Lower lobe of right lung (tissue), 2 donors: ENCODE measurements around the gene CD101. TPM values are rescaled to one million over a fixed set of nuclear protein-coding genes. Genes with fewer than 3 reads are reported as not detected.

Experiments used
- ATAC-seq, 2 donors: fragments of 200-7000 bp; cut with Tn5 transposase; one replicate each; pipeline ENCODE4 v1.9.1; 2020 to 2022; ENCODE audit warnings: mild to moderate bottlenecking in 2 of 2, moderate library complexity in 2 of 2
- DNase-seq: peaks from one replicate; pipeline ENCODE4 v3.0.0-alpha.2; 2020
- H3K27ac ChIP-seq: fragments of 200-600 bp; one replicate; pipeline ENCODE4 v1.8.0; 2022
- H3K27me3 ChIP-seq: fragments of 200-600 bp; one replicate; pipeline ENCODE4 v1.8.0; 2022; ENCODE audit warnings: low read depth
- H3K36me3 ChIP-seq: fragments of 200-600 bp; one replicate; pipeline ENCODE4 v1.8.0; 2022; ENCODE audit warnings: mild to moderate bottlenecking
- H3K4me1 ChIP-seq: fragments of 200-600 bp; one replicate; pipeline ENCODE4 v1.8.0; 2022
- H3K4me3 ChIP-seq: fragments of 200-600 bp; one replicate; pipeline ENCODE4 v1.8.0; 2022; ENCODE audit warnings: mild to moderate bottlenecking
- H3K9me3 ChIP-seq: fragments of 200-600 bp; one replicate; pipeline ENCODE4 v1.8.0; 2022
- intact Hi-C: fragments of 100-400 bp; cut with DNase I; formaldehyde crosslinking; loops from one replicate; pipeline ENCODE4 v1.11.0; 2022
- total RNA-seq: library from RNA; stranded (reverse); fragmentation: NEBNext Ultra II Directional; extraction: Animal tissue kit (Norgen Biotek cat#: 25700); gene quantifications from one replicate; pipeline ENCODE4 v1.2.1, GENCODE V29; 2021
- TF ChIP-seq, protein P1 (sequence below): fragments of 200-600 bp; IDR thresholded peaks from one replicate; pipeline ENCODE4 v1.8.0; 2022; ENCODE audit warnings: antibody characterized with exemption, mild to moderate bottlenecking
- donor health status: DM: no; HTN: yes; CAD: no; lungs with severe emphysema.

The CD101 gene
- total RNA-seq, 1 donor from 2014 or later, result 105 TPM

DNA sequence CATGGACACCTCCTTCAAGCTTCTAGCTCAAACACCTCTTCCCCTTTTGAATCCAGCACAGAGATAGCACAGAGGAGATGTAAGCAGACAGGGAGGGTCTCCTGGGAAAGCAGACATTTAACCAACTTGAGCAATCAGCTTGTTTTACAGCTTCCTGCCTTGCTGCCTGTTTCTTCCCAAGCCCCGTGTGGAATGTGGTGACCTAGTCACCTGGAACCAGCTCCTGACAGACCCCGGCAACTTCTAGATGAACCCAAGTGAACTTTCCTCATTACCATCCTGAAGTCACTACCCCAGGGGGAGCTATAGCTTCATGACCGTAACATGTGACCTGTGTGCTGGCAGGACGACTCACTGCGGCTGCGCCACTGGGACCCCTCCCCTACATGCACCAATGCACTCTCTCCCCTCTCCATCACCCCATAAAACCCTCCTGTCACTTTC lies 34.5 kb downstream of the CD101 start:
- ATAC-seq (no peak), DNase-seq (no peak)
- Histone ChIP-seq H3K4me1 (no peaks in the 10 kb centered on the region), H3K4me3 (no peak overlapping the region), H3K9me3 (no peaks in the 10 kb centered on the region), H3K36me3 (no peaks in the 10 kb centered on the region), H3K27me3 (no peaks in the 10 kb centered on the region), H3K27ac (no peak overlapping the region)
- intact Hi-C loops, result no loop called here
- TF ChIP-seq, protein P1, sequence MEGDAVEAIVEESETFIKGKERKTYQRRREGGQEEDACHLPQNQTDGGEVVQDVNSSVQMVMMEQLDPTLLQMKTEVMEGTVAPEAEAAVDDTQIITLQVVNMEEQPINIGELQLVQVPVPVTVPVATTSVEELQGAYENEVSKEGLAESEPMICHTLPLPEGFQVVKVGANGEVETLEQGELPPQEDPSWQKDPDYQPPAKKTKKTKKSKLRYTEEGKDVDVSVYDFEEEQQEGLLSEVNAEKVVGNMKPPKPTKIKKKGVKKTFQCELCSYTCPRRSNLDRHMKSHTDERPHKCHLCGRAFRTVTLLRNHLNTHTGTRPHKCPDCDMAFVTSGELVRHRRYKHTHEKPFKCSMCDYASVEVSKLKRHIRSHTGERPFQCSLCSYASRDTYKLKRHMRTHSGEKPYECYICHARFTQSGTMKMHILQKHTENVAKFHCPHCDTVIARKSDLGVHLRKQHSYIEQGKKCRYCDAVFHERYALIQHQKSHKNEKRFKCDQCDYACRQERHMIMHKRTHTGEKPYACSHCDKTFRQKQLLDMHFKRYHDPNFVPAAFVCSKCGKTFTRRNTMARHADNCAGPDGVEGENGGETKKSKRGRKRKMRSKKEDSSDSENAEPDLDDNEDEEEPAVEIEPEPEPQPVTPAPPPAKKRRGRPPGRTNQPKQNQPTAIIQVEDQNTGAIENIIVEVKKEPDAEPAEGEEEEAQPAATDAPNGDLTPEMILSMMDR, result no peak

DNA sequence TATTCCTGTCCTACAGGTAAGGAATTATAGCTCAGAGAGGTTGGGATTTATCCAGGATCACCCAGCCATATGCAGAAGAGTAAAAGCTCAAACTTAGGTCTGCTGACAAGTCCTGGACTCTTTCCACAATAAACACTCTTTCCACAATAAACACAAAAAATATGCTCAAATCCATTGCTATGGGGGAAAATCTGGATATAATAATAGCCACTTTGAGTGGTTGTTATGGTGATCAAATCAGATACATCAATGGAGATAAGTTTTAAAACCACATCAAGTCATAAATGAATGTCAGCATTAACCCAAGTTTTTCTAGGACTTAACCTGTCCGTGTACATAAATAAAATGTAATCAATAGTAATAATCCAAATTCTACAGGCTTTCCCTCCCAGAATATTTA lies 36.2 kb downstream of the CD101 start:
- DNase-seq, result no peak
- Histone ChIP-seq H3K4me1 (no peaks in the 10 kb centered on the region), H3K4me3 (no peak overlapping the region), H3K27me3 (no peaks in the 10 kb centered on the region), H3K36me3 (no peaks in the 10 kb centered on the region), H3K9me3 (no peaks in the 10 kb centered on the region), H3K27ac (no peak overlapping the region)
- TF ChIP-seq, protein P1, result no peak
- ATAC-seq, result no peak
- intact Hi-C loops, result no loop called here

DNA sequence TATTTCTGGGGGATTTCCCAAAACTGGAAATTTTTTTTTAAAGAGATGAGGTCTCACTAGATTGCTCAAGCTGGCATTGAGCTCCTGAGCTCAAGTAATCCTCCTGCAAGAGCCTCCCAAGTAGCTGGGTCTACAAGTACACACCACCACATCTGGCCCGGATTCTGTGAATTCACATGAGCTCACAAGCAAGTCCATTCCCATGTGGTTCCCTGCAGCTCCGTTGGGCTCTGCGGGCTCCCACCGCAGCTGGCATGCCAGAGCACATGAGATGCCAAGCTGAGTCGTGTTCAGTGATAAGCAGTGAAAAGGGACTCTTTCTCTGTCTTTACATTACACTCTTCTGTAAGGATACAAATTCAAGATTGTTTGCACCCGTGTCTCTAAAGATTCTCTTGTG lies 36.7 kb downstream of the CD101 start:
- Histone ChIP-seq H3K27ac (no peak overlapping the region), H3K9me3 (no peaks in the 10 kb centered on the region), H3K4me1 (no peaks in the 10 kb centered on the region), H3K27me3 (no peaks in the 10 kb centered on the region), H3K4me3 (no peak overlapping the region), H3K36me3 (no peaks in the 10 kb centered on the region)
- intact Hi-C loops, result no loop called here
- no peak for DNase-seq
- TF ChIP-seq, protein P1, result no peak
- no peak for ATAC-seq

DNA sequence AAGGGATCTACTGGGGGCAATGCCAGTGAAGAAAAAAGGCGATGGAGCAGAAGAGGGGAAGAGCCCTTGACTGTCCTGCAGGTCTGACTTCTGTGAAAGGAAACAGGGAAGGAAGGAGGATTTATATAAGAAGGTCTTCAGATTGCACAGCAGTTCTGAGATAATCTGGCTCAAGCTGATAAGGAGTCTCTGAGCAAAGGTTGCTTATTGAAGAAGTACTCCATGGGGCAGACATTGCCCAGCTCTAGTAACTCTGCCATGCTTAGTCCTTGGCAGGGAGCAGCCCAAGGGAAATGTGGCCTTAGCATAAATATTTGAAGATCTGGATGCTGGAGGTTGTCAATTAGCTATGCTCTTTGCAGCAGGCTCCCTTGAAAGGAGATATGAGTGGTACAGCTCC lies 42.7 kb downstream of the CD101 start:
- Histone ChIP-seq H3K9me3 (no peaks in the 10 kb centered on the region), H3K27me3 (no peaks in the 10 kb centered on the region), H3K4me1 (no peaks in the 10 kb centered on the region), H3K36me3 (no peaks in the 10 kb centered on the region), H3K4me3 (no peak overlapping the region), H3K27ac (no peak overlapping the region)
- intact Hi-C loops, result no loop called here
- ATAC-seq (no peak), DNase-seq (no peak)
- TF ChIP-seq, protein P1, result no peak

DNA sequence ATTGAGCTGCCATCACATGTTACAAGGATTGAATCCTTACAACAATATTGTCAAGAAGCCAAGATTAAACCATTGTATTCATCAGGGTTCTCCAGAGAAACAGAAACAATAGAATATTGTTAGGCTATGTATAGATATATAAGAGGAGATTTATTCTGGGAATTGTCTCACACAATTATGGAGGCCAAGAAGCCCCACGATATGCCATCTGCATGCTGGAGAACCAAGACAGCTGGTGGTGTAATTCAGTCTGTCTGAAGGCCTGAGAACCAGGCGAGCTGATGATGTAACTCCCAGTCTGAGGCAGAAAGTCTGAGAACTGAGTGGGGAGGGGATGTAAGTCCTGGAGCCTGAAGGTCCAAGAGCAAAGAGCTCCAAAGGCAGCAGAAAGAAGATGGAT lies 44.1 kb downstream of the CD101 start:
- no peak overlapping the region for H3K27ac ChIP-seq
- H3K36me3 ChIP-seq, result no peaks in the 10 kb centered on the region
- H3K9me3 ChIP-seq, result no peaks in the 10 kb centered on the region
- TF ChIP-seq, protein P1, result no peak
- DNase-seq (no peak), ATAC-seq (no peak)
- H3K4me1 ChIP-seq, result peaks cover under 1% of the 10 kb centered on the region
- no peaks in the 10 kb centered on the region for H3K27me3 ChIP-seq
- intact Hi-C loops, result no loop called here
- H3K4me3 ChIP-seq, result no peak overlapping the region

DNA sequence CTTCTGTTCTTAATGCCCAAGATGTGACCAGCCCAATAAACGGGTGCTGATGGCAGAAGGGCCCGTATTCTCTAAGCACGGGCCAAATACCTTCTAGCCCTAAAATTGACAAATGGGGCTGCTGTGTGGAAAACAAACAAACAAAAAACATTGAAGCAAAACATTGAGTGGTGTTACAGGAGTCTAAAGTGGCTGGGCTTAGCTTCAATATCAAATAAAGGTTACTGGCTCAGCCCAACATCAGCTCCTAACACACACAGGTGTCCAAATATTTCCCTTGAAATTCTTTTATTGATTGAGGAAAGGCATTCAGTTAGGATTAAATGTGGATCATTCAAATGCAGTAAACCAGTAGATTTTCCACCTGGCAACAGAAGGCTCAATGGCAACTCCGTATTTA lies 45.2 kb downstream of the CD101 start:
- DNase-seq (no peak), ATAC-seq (no peak)
- Histone ChIP-seq H3K4me1 (peaks cover 10% of the 10 kb centered on the region), H3K4me3 (no peak overlapping the region), H3K9me3 (no peaks in the 10 kb centered on the region), H3K27me3 (no peaks in the 10 kb centered on the region), H3K27ac (no peak overlapping the region), H3K36me3 (no peaks in the 10 kb centered on the region)
- intact Hi-C loops, result no loop called here
- TF ChIP-seq, protein P1, result no peak
